ENCODE measurements around the gene UNC93A.

- no peak for TF ChIP-seq CTCF (IDR thresholded peaks at IDR 0.05; ENCODE audit: low read depth, low read length, poor library complexity, severe bottlenecking)
- TF ChIP-seq EZH2phosphoT487 (IDR thresholded peaks at IDR 0.05; ENCODE audit: borderline replicate concordance, low read length): no peak
Observed at GRCh38 chr6:167279766-167280446, 11.2 kb upstream of the UNC93A start.
